K562 (cell line): ENCODE results near the gene PAQR6. TPM values are rescaled to one million over a fixed set of nuclear protein-coding genes. Genes with fewer than 3 reads are reported as not detected.

Experiments used
- CEBPG ChIP-seq, 3 experiments: fragments of 200-800 bp in 1 of 3; sonication (Bioruptor generic) in 1 of 3; sonication (generic) in 1 of 3; formaldehyde crosslinking in 1 of 3; IDR thresholded peaks in 2 of 3; conservative IDR thresholded peaks in 1 of 3; 2 replicates each; pipeline versions ENCODE4 v1.6.1 to v1.8.0; 2016 to 2022; ENCODE audit warnings: missing compliant biosample characterization in 2 of 3, missing genetic modification characterization in 2 of 3, mild to moderate bottlenecking in 1 of 3, missing genetic modification reagents in 1 of 3
- CREM ChIP-seq: IDR thresholded peaks from 2 replicates; pipeline ENCODE4 v1.6.1; 2014; ENCODE audit warnings: antibody characterized with exemption, low read depth
- CTCF ChIP-seq, 3 experiments: IDR thresholded peaks in 2 of 3; conservative IDR thresholded peaks in 1 of 3; 2 replicates each; pipeline ENCODE4 v1.5.1; 2011 to 2012; ENCODE audit warnings: low read length in 3 of 3, mild to moderate bottlenecking in 3 of 3, control low read depth in 2 of 3, improper control_type of control experiment in 1 of 3, inconsistent platforms in 1 of 3, low read depth in 1 of 3, mixed read lengths in 1 of 3, moderate library complexity in 1 of 3; ENCODE audit not compliant: insufficient read depth in 2 of 3
- DMBX1 ChIP-seq: fragments of 250-450 bp; sonication (Bioruptor Pico); IDR thresholded peaks from 2 replicates; pipeline ENCODE4 v1.8.0; 2022; ENCODE audit warnings: inconsistent platforms, mild to moderate bottlenecking, moderate library complexity, borderline replicate concordance
- HINFP ChIP-seq: fragments of 450-650 bp; conservative IDR thresholded peaks from 2 replicates; pipeline ENCODE4 v1.6.1; 2016; ENCODE audit warnings: missing genetic modification characterization, low read depth, mild to moderate bottlenecking, control low read depth, missing compliant biosample characterization
- NFIC ChIP-seq: fragments of 450-650 bp; IDR thresholded peaks from 2 replicates; pipeline ENCODE4 v1.6.1; 2017; ENCODE audit warnings: mild to moderate bottlenecking, inconsistent platforms
- PML ChIP-seq: IDR thresholded peaks from 2 replicates; pipeline ENCODE4 v1.6.1; 2012; ENCODE audit warnings: low read length, inconsistent platforms
- RAD21 ChIP-seq, 2 experiments: fragments of 250-450 bp in 1 of 2; fragments of 450-650 bp in 1 of 2; sonication (Bioruptor Pico) in 1 of 2; formaldehyde crosslinking in 1 of 2; IDR thresholded peaks in 1 of 2; conservative IDR thresholded peaks in 1 of 2; 2 replicates each; pipeline versions ENCODE4 v1.4.0 to v1.8.0; 2020 to 2022; ENCODE audit warnings: mild to moderate bottlenecking in 2 of 2, moderate library complexity in 1 of 2
- RHOXF2B ChIP-seq: fragments of 250-450 bp; sonication (Bioruptor Pico); conservative IDR thresholded peaks from 2 replicates; pipeline ENCODE4 v1.5.1; 2021
- SRSF1 ChIP-seq: fragments of 200-400 bp; formaldehyde crosslinking; IDR thresholded peaks from 2 replicates; pipeline ENCODE4 v1.6.1; 2017; ENCODE audit warnings: mild to moderate bottlenecking, low read depth, low read length, moderate library complexity
- STAT5A ChIP-seq: IDR thresholded peaks from 2 replicates; pipeline ENCODE4 v1.6.1; 2012; ENCODE audit warnings: low read length, inconsistent platforms, borderline replicate concordance
- USF1 ChIP-seq: sonication (generic); formaldehyde crosslinking; IDR thresholded peaks from 2 replicates; pipeline ENCODE4 v1.9.0; 2022; ENCODE audit warnings: mild to moderate bottlenecking, missing genetic modification reagents
- ZBTB11 ChIP-seq, 3 experiments: fragments of 200-800 bp in 1 of 3; fragments of 250-450 bp in 1 of 3; fragments of 450-650 bp in 1 of 3; sonication (Bioruptor Pico) in 1 of 3; sonication (Bioruptor generic) in 1 of 3; formaldehyde crosslinking in 1 of 3; IDR thresholded peaks; 2 replicates each; pipeline versions ENCODE4 v1.6.1 to v1.8.0; 2016 to 2022; ENCODE audit warnings: mild to moderate bottlenecking in 2 of 3, missing genetic modification characterization in 2 of 3, missing compliant biosample characterization in 1 of 3, moderate library complexity in 1 of 3
- ZNF134 ChIP-seq: fragments of 250-450 bp; sonication (Bioruptor Pico); conservative IDR thresholded peaks from 2 replicates; pipeline ENCODE4 v1.4.0; 2020
- ZNF232 ChIP-seq: sonication (generic); formaldehyde crosslinking; IDR thresholded peaks from 2 replicates; pipeline ENCODE4 v1.8.0; 2022; ENCODE audit warnings: mild to moderate bottlenecking, missing genetic modification reagents
- ZNF280B ChIP-seq: fragments of 250-450 bp; sonication (Bioruptor Pico); IDR thresholded peaks from 2 replicates; pipeline ENCODE4 v1.5.1; 2021; ENCODE audit warnings: mild to moderate bottlenecking
- ZNF79 ChIP-seq: fragments of 250-450 bp; sonication (Bioruptor Pico); IDR thresholded peaks from 2 replicates; pipeline ENCODE4 v1.4.0; 2020; ENCODE audit warnings: low read depth, mild to moderate bottlenecking, moderate library complexity
- polyA plus RNA-seq, 8 experiments: library from polyadenylated mRNA; depleted of rRNA in 4 of 8; stranded (reverse) in 5 of 8; unstranded in 3 of 8; fragments of >200 nt; fragmentation: Nextera tagmentation in 2 of 8; fragmentation: Illumina TruSeq in 1 of 8; extraction: Ambion mirVana in 2 of 8; extraction: Trizol in 1 of 8; gene quantifications; 2 replicates each; pipeline versions ENCODE4 v1.2.1 to v1.2.3, GENCODE V29; 2011 to 2014; ENCODE audit warnings: inconsistent platforms in 1 of 8, missing spikeins in 1 of 8
- total RNA-seq, 7 experiments: library from RNA; depleted of rRNA in 6 of 7; stranded (reverse); fragments of >200 nt in 6 of 7; fragmentation: Illumina TruSeq in 2 of 7; extraction: Trizol in 2 of 7; gene quantifications; 2 replicates each; pipeline versions ENCODE4 v1.2.1 to v1.2.3, GENCODE V29; 2011 to 2021; ENCODE audit warnings: low replicate concordance in 1 of 7

Gene PAQR6
- total and polyA plus RNA-seq, 9 of the 15 experiments (the other 6 are each of a cell fraction or from before 2014, with no cell fraction given), result 0.07 to 1.8 (median 0.62) TPM

GRCh38 chr1:156281281-156281680 lies 33.4 kb upstream of the PAQR6 start (continued):
- TF ChIP-seq RAD21 (CRISPR knock-in tag; conservative IDR thresholded peaks at IDR 0.05 in 1 of 2, IDR thresholded peaks at IDR 0.05 in 1 of 2), result 0 out of 4 replicates have a peak, but pooled peaks of 1 of the 2 experiments have one; percentile 6
- peak; percentile 78 for TF ChIP-seq USF1 (CRISPR knock-in tag)
- no peak for TF ChIP-seq DMBX1
- TF ChIP-seq RHOXF2B (CRISPR knock-in tag), result no peak
- no peak for TF ChIP-seq ZNF280B (CRISPR knock-in tag)
- peak; percentile 15 to 54 (median 42); a peak in 3 of 6 replicates for TF ChIP-seq CTCF (IDR thresholded peaks at IDR 0.05 in 2 of 3, conservative IDR thresholded peaks at IDR 0.05 in 1 of 3; ENCODE audit: insufficient read depth in 2 of 3, low read depth in 1 of 3, low read length in 3 of 3)
- 0 out of 2 replicates have a peak, but pooled peaks have one; percentile 18 for TF ChIP-seq PML
- TF ChIP-seq ZBTB11 (CRISPR knock-in tag; IDR thresholded peaks at IDR 0.05), result no peak
- no peak for TF ChIP-seq HINFP (tag)
- TF ChIP-seq CEBPG (CRISPR knock-in tag; IDR thresholded peaks at IDR 0.05), result no peak
- no peak for TF ChIP-seq CEBPG (tag; conservative IDR thresholded peaks at IDR 0.05 in 1 of 2, IDR thresholded peaks at IDR 0.05 in 1 of 2)
- TF ChIP-seq ZNF232, result no peak
- TF ChIP-seq STAT5A, result no peak
- no peak for TF ChIP-seq NFIC
- peak; percentile 72 for TF ChIP-seq CREM
- no peak for TF ChIP-seq ZNF134 (CRISPR knock-in tag)
- no peak for TF ChIP-seq SRSF1
- no peak for TF ChIP-seq ZNF79 (CRISPR knock-in tag)
